Immature natural killer cell (primary cell): ENCODE measurements around the gene S1PR5. TPM values are rescaled to one million over a fixed set of nuclear protein-coding genes. Genes with fewer than 3 reads are reported as not detected.
A peak's percentile ranks its signal among the peaks of the same experiment; 100 is the strongest.

ENCODE experiments used
- DNase-seq, 3 donors: peaks; one replicate each; pipeline ENCODE4 v3.0.0; 2022; ENCODE audit warnings: mixed read lengths in 1 of 3
- H3K27ac Mint-ChIP-seq, 6 donors: one replicate each; pipeline ENCODE4 v1.8.0; 2020; ENCODE audit warnings: mixed read lengths in 6 of 6, mild to moderate bottlenecking in 5 of 6, inconsistent platforms in 4 of 6, moderate library complexity in 3 of 6
- H3K27me3 Mint-ChIP-seq, 3 donors: one replicate each; pipeline ENCODE4 v1.8.0; 2020 to 2021; ENCODE audit warnings: low read depth in 3 of 3, mild to moderate bottlenecking in 3 of 3, mixed read lengths in 3 of 3, moderate library complexity in 3 of 3, inconsistent platforms in 1 of 3
- H3K36me3 Mint-ChIP-seq, 3 donors: one replicate each; pipeline ENCODE4 v1.8.0; 2020; ENCODE audit warnings: mixed read lengths in 3 of 3, inconsistent platforms in 2 of 3, mild to moderate bottlenecking in 2 of 3
- H3K4me1 Mint-ChIP-seq, 2 donors: one replicate each; pipeline ENCODE4 v1.8.0; 2020; ENCODE audit warnings: inconsistent platforms in 2 of 2, mild to moderate bottlenecking in 2 of 2, mixed read lengths in 2 of 2, moderate library complexity in 1 of 2
- H3K4me3 Mint-ChIP-seq, 5 donors: one replicate each; pipeline ENCODE4 v1.8.0; 2020; ENCODE audit warnings: mild to moderate bottlenecking in 5 of 5, mixed read lengths in 5 of 5, inconsistent platforms in 3 of 5, moderate library complexity in 3 of 5
- H3K9me3 Mint-ChIP-seq, 6 donors: one replicate each; pipeline ENCODE4 v1.8.0; 2020; ENCODE audit warnings: mild to moderate bottlenecking in 6 of 6, mixed read lengths in 6 of 6, inconsistent platforms in 4 of 6, moderate library complexity in 3 of 6
- polyA plus RNA-seq, 3 donors: library from polyadenylated mRNA; unstranded; fragments of 300-500 nt; fragmentation: Illumina TruSeq; gene quantifications; one replicate each; pipeline ENCODE4 v1.2.3, GENCODE V29; 2021

The S1PR5 gene
- polyA plus RNA-seq, 3 donors from 2014 or later, result 383 to 659 (median 399) TPM

- peak overlapping the region; percentile 92 to 99 (median 93) for H3K4me3 Mint-ChIP-seq
- peak overlapping the region; percentile 93 to 100 (median 100) for H3K27ac Mint-ChIP-seq
- H3K27me3 Mint-ChIP-seq, result peaks cover 41 to 77% (median 63%) of the 10 kb centered on the region in 3 donors
- H3K4me1 Mint-ChIP-seq, result peaks cover 56 to 64% of the 10 kb centered on the region in 2 donors
- H3K36me3 Mint-ChIP-seq, result peaks cover 22 to 32% (median 25%) of the 10 kb centered on the region in 3 donors
- no peaks in the 10 kb centered on the region for H3K9me3 Mint-ChIP-seq
- peak; percentile 70 to 75 (median 75) for DNase-seq
Observed at GRCh38 chr19:10517760-10518443, 655 bp upstream of the S1PR5 start.

DNA sequence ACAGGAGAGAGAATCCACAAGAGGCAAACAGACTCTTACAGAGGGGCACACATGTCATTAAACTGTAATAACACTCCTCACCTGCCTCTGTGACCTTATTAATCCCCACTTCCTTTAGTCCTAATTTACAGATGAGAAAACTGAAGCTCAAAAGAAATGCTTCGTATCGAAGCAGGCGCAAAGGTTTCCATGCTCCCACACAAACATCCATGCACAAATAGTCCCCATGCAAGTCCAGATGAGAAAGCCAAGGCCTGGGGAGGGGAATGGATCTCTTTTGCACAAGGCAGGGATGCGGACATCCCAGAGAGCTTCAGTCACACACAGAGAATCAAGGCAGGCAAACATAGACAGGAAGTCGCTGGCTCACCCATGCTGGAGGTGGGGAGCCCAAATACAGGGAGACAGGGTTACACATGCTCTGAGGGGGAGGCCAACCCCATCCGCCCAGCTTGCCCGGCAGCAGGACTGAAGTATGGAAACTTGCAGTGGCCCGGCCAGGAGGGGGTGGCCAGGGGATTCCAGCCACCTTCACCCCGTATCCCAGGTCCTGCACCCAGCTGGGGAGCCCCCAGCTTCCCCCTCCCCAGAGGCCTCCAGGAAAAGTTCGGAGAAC lies 468 bp downstream of the S1PR5 start:
- Mint-ChIP-seq H3K27ac (peak overlapping the region; percentile 96 to 99 (median 98)), H3K4me1 (peaks cover 58 to 65% of the 10 kb centered on the region in 2 donors), H3K9me3 (no peaks in the 10 kb centered on the region), H3K27me3 (peaks cover 39 to 75% (median 70%) of the 10 kb centered on the region in 3 donors), H3K36me3 (peaks cover 26 to 34% (median 30%) of the 10 kb centered on the region in 3 donors), H3K4me3 (peak overlapping the region; percentile 90 to 94 (median 93))
- DNase-seq, result peak; percentile 57 to 60 (median 59)

DNA sequence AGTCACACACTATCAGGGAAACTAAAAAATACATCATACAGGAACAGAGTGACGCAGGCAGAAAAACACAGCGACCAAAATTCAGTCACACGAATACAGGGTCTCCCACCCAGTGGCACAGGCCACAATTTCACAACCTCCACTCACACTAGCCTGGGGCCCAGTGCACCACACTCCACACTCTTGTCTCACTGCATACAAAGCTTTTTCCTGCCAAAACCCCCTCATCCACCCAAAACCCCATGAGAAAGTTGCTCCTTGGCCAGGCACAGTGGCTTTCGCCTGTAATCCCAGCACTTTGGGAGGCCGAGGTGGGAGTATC lies 1.2 kb downstream of the S1PR5 start:
- H3K27ac Mint-ChIP-seq, result peak overlapping the region; percentile 96 to 99 (median 98)
- H3K4me3 Mint-ChIP-seq, result peak overlapping the region; percentile 90 to 94 (median 93)
- H3K36me3 Mint-ChIP-seq, result peaks cover 26 to 34% (median 30%) of the 10 kb centered on the region in 3 donors
- peak; percentile 91 to 93 (median 92) for DNase-seq
- H3K9me3 Mint-ChIP-seq, result no peaks in the 10 kb centered on the region
- H3K27me3 Mint-ChIP-seq, result peaks cover 39 to 74% (median 74%) of the 10 kb centered on the region in 3 donors
- H3K4me1 Mint-ChIP-seq, result peaks cover 54 to 62% of the 10 kb centered on the region in 2 donors

DNA sequence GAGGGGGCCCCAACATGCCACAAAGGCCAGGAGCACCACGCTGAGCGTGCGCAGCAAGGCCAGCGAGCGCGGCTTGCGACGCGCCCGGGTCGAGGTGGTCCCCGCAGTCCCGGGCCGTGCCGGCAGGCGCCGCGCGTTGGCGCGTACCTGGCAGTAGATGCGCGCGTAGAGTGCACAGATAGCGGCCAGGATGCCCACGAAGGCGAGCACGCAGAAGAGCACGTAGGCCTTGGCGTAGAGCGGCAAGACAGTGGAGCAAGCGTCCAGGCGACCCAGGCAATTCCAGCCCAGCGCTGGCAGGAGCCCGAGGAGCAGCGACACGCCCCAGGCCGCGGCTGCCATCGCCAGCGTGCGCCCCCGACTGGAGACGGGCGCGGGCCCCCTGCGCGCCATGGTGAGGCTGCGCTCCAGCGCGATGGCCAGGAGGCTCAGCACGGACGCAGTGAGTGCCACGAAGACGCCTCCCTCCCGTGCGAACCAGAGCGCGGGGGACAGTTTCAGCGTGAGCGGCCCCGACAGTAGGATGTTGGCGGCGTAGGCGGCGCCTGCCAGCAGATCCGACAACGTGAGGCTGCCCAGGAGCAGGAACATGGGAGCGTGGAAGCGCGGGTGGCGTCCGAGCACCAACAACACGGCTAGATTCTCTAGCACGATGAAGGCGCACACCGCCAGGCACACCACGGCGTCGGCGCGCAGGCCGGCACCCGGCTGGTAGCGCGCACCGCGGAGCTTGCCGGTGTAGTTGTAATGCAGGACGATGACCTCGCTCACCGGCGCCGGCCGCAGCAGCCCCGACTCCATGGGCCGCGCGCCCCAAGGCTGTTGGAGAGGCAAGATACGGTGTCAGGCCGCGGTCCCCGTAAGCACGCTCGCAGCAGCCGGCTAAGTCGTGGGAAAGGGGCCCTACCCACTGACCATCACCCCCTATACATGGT lies 2.8 kb downstream of the S1PR5 start:
- Mint-ChIP-seq H3K27ac (peak overlapping the region; percentile 96 to 99 (median 98)), H3K4me1 (peaks cover 52 to 61% of the 10 kb centered on the region in 2 donors), H3K9me3 (no peaks in the 10 kb centered on the region), H3K27me3 (peaks cover 39 to 76% (median 72%) of the 10 kb centered on the region in 3 donors), H3K4me3 (peak overlapping the region; percentile 90 to 94 (median 93)), H3K36me3 (peaks cover 26 to 34% (median 30%) of the 10 kb centered on the region in 3 donors)
- DNase-seq, result peak; percentile 58 to 75 (median 72)

GRCh38 chr19:10513223-10513622 lies 4.0 kb downstream of the S1PR5 start:
- Mint-ChIP-seq H3K27ac (peak overlapping the region; percentile 91 to 98 (median 97)), H3K27me3 (peaks cover 44 to 78% (median 68%) of the 10 kb centered on the region in 3 donors), H3K36me3 (peaks cover 26 to 34% (median 30%) of the 10 kb centered on the region in 3 donors), H3K4me3 (peak overlapping the region; percentile 90 to 94 (median 93)), H3K4me1 (peaks cover 51 to 62% of the 10 kb centered on the region in 2 donors), H3K9me3 (no peaks in the 10 kb centered on the region)
- no peak for DNase-seq

GRCh38 chr19:10510301-10510802 lies 6.9 kb downstream of the S1PR5 start:
- peak; percentile 63 to 67 (median 65) for DNase-seq
- peaks cover 29 to 56% (median 51%) of the 10 kb centered on the region in 3 donors for H3K27me3 Mint-ChIP-seq
- H3K4me3 Mint-ChIP-seq, result peak overlapping the region; percentile 50 to 74 (median 68)
- H3K9me3 Mint-ChIP-seq, result no peaks in the 10 kb centered on the region
- peak overlapping the region; percentile 81 to 98 (median 86) for H3K27ac Mint-ChIP-seq
- peaks cover 54 to 68% of the 10 kb centered on the region in 2 donors for H3K4me1 Mint-ChIP-seq
- peaks cover 16 to 26% (median 25%) of the 10 kb centered on the region in 3 donors for H3K36me3 Mint-ChIP-seq

- peaks cover 51 to 64% of the 10 kb centered on the region in 2 donors for H3K4me1 Mint-ChIP-seq
- peaks cover 9 to 15% (median 10%) of the 10 kb centered on the region in 3 donors for H3K36me3 Mint-ChIP-seq
- peak overlapping the region; percentile 81 to 98 (median 84) for H3K27ac Mint-ChIP-seq
- DNase-seq, result peak in 1 of 3 donors; percentile 35
- peaks cover 22 to 42% (median 39%) of the 10 kb centered on the region in 3 donors for H3K27me3 Mint-ChIP-seq
- peak overlapping the region in 4 of 5 donors; percentile 48 to 73 (median 59) for H3K4me3 Mint-ChIP-seq
- no peaks in the 10 kb centered on the region for H3K9me3 Mint-ChIP-seq
Observed at GRCh38 chr19:10508707-10509106, 8.5 kb downstream of the S1PR5 start.

DNA sequence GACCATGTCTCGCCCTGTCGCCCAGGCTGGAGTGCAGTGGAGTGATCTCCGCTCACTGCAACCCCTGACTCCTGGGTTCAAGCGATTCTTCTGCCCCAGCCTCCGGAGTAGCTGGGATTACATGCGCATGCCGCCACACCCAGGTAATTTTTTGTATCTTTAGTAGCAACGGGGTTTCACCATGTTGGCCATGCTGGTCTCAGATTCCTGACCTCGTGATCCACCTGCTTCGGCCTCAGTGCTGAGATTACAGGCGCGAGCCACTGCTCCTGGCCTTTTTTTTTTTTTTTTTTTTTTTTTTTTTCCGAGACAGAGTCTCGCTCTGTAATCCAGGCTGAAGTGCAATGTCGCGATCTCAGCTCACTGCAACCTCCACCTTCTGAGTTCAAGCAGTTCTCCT lies 9.2 kb downstream of the S1PR5 start:
- H3K4me1 Mint-ChIP-seq, result peaks cover 45 to 61% of the 10 kb centered on the region in 2 donors
- H3K9me3 Mint-ChIP-seq, result no peaks in the 10 kb centered on the region
- no peak for DNase-seq
- peaks cover 20 to 39% (median 37%) of the 10 kb centered on the region in 3 donors for H3K27me3 Mint-ChIP-seq
- peak overlapping the region in 1 of 5 donors; percentile 27 for H3K4me3 Mint-ChIP-seq
- peaks cover 2 to 8% (median 4%) of the 10 kb centered on the region in 3 donors for H3K36me3 Mint-ChIP-seq
- peak overlapping the region; percentile 13 to 98 (median 60) for H3K27ac Mint-ChIP-seq

- Mint-ChIP-seq H3K36me3 (no peaks in the 10 kb centered on the region), H3K9me3 (no peaks in the 10 kb centered on the region), H3K4me3 (peak overlapping the region; percentile 54 to 77 (median 64)), H3K4me1 (peaks cover 44 to 50% of the 10 kb centered on the region in 2 donors), H3K27me3 (peaks cover 20 to 35% (median 29%) of the 10 kb centered on the region in 3 donors), H3K27ac (peak overlapping the region; percentile 68 to 92 (median 85))
- DNase-seq, result peak; percentile 76 to 81 (median 76)
Observed at GRCh38 chr19:10505583-10506229, 11.5 kb downstream of the S1PR5 start.

GRCh38 chr19:10503002-10503789 lies 14.1 kb downstream of the S1PR5 start, which contains the start of gene KEAP1:
Gene KEAP1, minus strand, starts transcription at chr19:10503356. Its CDS starts 3,323 bp downstream, at chr19:10500033.
- peak within 1 kb of the TSS; percentile 90 to 97 (median 94) for H3K4me3 Mint-ChIP-seq
- DNase-seq, result peak in 2 of 3 donors; percentile 40 to 41
- peaks cover 11 to 21% (median 19%) of the 10 kb centered on the region in 3 donors for H3K27me3 Mint-ChIP-seq
- no peaks in the 10 kb centered on the region for H3K9me3 Mint-ChIP-seq
- peaks cover 3 to 6% (median 4%) of the 10 kb centered on the region in 3 donors for H3K36me3 Mint-ChIP-seq
- peaks cover 42 to 48% of the 10 kb centered on the region in 2 donors for H3K4me1 Mint-ChIP-seq
- H3K27ac Mint-ChIP-seq, result peak within 1 kb of the TSS; percentile 90 to 97 (median 95)

DNA sequence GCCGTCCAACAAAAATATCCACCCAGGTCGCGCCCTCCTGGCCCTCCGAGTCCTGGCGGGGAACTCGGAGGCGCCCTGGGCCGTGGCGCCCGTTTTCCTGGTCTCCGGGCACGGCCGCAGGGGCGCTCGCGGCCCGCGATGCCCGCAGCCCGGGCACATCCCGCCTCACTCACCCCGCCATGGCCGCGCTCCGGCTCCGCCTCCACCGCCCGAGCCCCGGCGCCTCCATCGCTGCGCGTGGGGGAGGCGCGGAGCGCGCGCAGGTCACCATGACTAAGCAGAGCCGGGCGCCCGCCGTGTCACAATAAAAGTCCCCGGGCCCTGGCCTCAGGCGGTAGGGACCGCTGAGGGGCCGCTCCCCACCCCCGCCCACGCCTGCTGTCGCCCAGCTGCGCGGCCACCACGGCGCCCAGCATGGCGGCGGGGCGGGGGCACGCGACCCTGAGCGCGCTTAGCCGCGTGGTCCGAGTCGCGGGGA lies 14.7 kb downstream of the S1PR5 start:
- Mint-ChIP-seq H3K36me3 (peaks cover 3 to 6% (median 5%) of the 10 kb centered on the region in 3 donors), H3K4me1 (peaks cover 44 to 48% of the 10 kb centered on the region in 2 donors), H3K27me3 (peaks cover 11 to 21% (median 19%) of the 10 kb centered on the region in 3 donors), H3K4me3 (peak overlapping the region; percentile 83 to 90 (median 88)), H3K9me3 (no peaks in the 10 kb centered on the region), H3K27ac (peak overlapping the region; percentile 83 to 93 (median 89))
- peak; percentile 92 for DNase-seq
